ENCODE data around the gene GAGE12H.

DNA sequence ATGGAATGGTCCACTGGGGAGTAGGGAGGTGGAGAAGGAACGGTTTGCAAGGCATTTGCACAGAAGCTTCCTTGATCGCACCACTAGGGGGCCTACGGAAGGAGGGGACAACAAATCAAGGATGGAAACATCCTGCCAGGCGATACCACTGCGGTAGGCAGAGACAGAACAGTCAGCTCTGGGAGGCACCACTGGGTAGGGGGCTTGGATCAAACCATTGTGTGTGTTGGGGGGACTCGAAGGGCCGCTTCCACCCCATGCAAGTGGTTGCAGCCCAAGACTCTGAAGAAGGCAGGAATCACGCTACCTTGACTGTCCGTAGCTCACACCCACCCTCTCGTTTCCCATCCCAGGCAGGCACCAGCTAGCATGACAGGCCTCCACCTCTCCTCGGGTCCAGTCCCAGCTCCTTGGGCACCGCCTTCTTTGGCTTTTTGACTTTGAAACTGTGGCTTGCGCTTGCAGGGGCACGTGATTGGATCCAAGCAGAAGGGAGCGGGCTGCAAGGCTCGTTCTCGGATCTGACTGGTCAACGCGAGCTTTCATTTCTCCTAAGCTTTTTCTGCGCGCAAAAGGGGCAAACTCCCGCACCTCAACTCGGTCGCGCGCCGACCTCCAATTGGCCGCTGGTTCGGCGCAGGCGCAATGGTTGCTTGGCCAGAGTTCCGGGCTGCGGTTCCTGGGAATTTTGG is 47.5 kb downstream of the GAGE12H start:
- TF ChIP-seq, protein P1, sequence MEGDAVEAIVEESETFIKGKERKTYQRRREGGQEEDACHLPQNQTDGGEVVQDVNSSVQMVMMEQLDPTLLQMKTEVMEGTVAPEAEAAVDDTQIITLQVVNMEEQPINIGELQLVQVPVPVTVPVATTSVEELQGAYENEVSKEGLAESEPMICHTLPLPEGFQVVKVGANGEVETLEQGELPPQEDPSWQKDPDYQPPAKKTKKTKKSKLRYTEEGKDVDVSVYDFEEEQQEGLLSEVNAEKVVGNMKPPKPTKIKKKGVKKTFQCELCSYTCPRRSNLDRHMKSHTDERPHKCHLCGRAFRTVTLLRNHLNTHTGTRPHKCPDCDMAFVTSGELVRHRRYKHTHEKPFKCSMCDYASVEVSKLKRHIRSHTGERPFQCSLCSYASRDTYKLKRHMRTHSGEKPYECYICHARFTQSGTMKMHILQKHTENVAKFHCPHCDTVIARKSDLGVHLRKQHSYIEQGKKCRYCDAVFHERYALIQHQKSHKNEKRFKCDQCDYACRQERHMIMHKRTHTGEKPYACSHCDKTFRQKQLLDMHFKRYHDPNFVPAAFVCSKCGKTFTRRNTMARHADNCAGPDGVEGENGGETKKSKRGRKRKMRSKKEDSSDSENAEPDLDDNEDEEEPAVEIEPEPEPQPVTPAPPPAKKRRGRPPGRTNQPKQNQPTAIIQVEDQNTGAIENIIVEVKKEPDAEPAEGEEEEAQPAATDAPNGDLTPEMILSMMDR (conservative IDR thresholded peaks at IDR 0.05 in 1 of 2, IDR thresholded peaks at IDR 0.05 in 1 of 2; ENCODE audit: extremely low read depth in 1 of 2, insufficient read depth in 1 of 2, low read depth in 1 of 2, low read length in 2 of 2): no peak
- TF ChIP-seq EZH2 (IDR thresholded peaks at IDR 0.05; ENCODE audit: borderline replicate concordance, low read length): no peak

All from mammary epithelial cell (primary cell).